DND-41 (cell line): Measurements from ENCODE around the gene TBC1D30.
A peak's percentile ranks its signal among the peaks of the same experiment; 100 is the strongest.

ENCODE experiments used
- ATAC-seq: fragments of 200-7000 bp; cut with Tn5 transposase; 3 replicates; pipeline ENCODE4 v1.9.1; 2021; ENCODE audit warnings: low read depth; ENCODE audit not compliant: insufficient read depth
- DNase-seq: peaks from one replicate; pipeline ENCODE4 v3.0.0-alpha.2; 2020
- H2AFZ ChIP-seq: 2 replicates; pipeline ENCODE4 v1.6.0; 2012; ENCODE audit warnings: low read depth, low read length
- H3K27ac ChIP-seq: 2 replicates; pipeline ENCODE4 v1.5.1; 2012; ENCODE audit warnings: low read length, inconsistent platforms
- H3K27me3 ChIP-seq: fragments of 200-600 bp; sonication (generic); 2 replicates; pipeline ENCODE4 v1.6.0; 2012; ENCODE audit warnings: low read length, mild to moderate bottlenecking, inconsistent platforms; ENCODE audit not compliant: insufficient read depth, poor library complexity
- H3K36me3 ChIP-seq: 2 replicates; pipeline ENCODE4 v1.5.1; 2012; ENCODE audit warnings: low read length, inconsistent platforms; ENCODE audit not compliant: insufficient read depth
- H3K4me1 ChIP-seq: 2 replicates; pipeline ENCODE4 v1.5.1; 2012; ENCODE audit warnings: mild to moderate bottlenecking, low read length; ENCODE audit not compliant: insufficient read depth
- H3K4me2 ChIP-seq: 2 replicates; pipeline ENCODE4 v1.6.0; 2012; ENCODE audit warnings: mild to moderate bottlenecking, moderate library complexity, low read length, inconsistent platforms; ENCODE audit not compliant: insufficient read depth
- H3K4me3 ChIP-seq, 2 experiments: fragments of 200-600 bp in 1 of 2; shearing (Covaris generic) in 1 of 2; 2 replicates each; pipeline ENCODE4 v1.5.1; 2012 to 2016; ENCODE audit warnings: inconsistent platforms in 2 of 2, low read length in 2 of 2, mild to moderate bottlenecking in 2 of 2, low read depth in 1 of 2, moderate library complexity in 1 of 2
- H3K79me2 ChIP-seq: 2 replicates; pipeline ENCODE4 v1.6.0; 2012; ENCODE audit warnings: low read length, inconsistent platforms; ENCODE audit not compliant: insufficient read depth
- H3K9ac ChIP-seq: 2 replicates; pipeline ENCODE4 v1.6.0; 2012; ENCODE audit warnings: low read depth, mild to moderate bottlenecking, inconsistent platforms, low read length, moderate library complexity
- H3K9me3 ChIP-seq: 2 replicates; pipeline ENCODE4 v1.5.1; 2012; ENCODE audit warnings: low read length, moderate library complexity, mild to moderate bottlenecking, inconsistent platforms; ENCODE audit not compliant: insufficient read depth, severe bottlenecking
- H4K20me1 ChIP-seq: 2 replicates; pipeline ENCODE4 v1.6.0; 2012; ENCODE audit warnings: low read length; ENCODE audit not compliant: insufficient read depth
- EZH2 ChIP-seq: IDR thresholded peaks from 3 replicates; pipeline ENCODE4 v1.6.1; 2012; ENCODE audit warnings: borderline replicate concordance, low read depth, mild to moderate bottlenecking, moderate library complexity, low read length, inconsistent platforms; ENCODE audit not compliant: severe bottlenecking
- TF ChIP-seq, protein P1 (sequence below): IDR thresholded peaks from 2 replicates; pipeline ENCODE4 v1.5.1; 2012; ENCODE audit warnings: borderline replicate concordance, low read length, moderate library complexity, mild to moderate bottlenecking; ENCODE audit not compliant: poor library complexity, severe bottlenecking; ENCODE audit errors: extremely low read depth

The TBC1D30 gene

DNA sequence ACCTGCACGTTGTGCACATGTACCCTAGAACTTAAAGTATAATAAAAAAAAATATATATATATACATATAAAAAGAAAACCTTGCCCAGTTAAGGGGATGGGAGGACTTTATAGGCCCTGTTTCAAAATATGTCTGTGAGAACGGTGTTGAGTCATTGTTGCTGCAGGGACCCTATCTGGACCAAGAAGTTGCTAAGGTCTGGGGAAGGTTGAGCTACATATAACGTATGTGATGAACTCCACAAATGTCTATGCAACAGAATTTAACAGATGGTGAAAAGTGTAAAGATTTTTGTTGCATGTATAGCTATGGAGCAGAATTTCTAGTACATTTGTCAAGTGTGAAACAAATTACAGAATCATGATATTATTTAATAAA lies 59.7 kb downstream of the TBC1D30 start:
- Histone ChIP-seq H3K27ac (no peak overlapping the region), H3K36me3 (no peaks in the 10 kb centered on the region), H3K4me1 (no peaks in the 10 kb centered on the region), H3K79me2 (no peaks in the 10 kb centered on the region), H3K27me3 (peaks cover 7% of the 10 kb centered on the region), H3K4me3 (no peak overlapping the region), H4K20me1 (no peaks in the 10 kb centered on the region), H2AFZ (no peak overlapping the region), H3K9ac (no peak overlapping the region), H3K4me2 (no peak overlapping the region), H3K9me3 (no peaks in the 10 kb centered on the region)
- TF ChIP-seq, protein P1, sequence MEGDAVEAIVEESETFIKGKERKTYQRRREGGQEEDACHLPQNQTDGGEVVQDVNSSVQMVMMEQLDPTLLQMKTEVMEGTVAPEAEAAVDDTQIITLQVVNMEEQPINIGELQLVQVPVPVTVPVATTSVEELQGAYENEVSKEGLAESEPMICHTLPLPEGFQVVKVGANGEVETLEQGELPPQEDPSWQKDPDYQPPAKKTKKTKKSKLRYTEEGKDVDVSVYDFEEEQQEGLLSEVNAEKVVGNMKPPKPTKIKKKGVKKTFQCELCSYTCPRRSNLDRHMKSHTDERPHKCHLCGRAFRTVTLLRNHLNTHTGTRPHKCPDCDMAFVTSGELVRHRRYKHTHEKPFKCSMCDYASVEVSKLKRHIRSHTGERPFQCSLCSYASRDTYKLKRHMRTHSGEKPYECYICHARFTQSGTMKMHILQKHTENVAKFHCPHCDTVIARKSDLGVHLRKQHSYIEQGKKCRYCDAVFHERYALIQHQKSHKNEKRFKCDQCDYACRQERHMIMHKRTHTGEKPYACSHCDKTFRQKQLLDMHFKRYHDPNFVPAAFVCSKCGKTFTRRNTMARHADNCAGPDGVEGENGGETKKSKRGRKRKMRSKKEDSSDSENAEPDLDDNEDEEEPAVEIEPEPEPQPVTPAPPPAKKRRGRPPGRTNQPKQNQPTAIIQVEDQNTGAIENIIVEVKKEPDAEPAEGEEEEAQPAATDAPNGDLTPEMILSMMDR, result no peak
- TF ChIP-seq EZH2, result no peak
- ATAC-seq (no peak), DNase-seq (no peak)

DNA sequence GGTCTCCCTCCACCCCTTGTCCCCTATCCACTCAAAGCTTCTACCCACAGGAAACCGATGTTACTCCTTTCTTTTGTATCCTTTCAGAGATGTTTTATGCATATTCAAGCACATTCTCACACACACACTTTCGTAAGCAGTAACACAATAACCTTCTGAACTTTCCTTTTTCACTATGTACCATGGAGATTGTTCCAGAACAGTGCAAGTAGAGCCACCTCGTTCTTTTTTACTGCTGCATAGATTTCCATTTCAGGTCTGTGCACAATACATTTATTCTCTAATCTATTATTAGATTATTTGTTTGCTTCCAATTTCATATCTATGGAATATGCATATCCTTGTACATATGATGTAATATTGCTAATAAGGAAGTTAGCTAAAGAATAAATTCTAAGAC lies 60.3 kb downstream of the TBC1D30 start:
- DNase-seq (no peak), ATAC-seq (no peak)
- no peaks in the 10 kb centered on the region for H3K9me3 ChIP-seq
- no peak overlapping the region for H3K9ac ChIP-seq
- H3K36me3 ChIP-seq, result no peaks in the 10 kb centered on the region
- no peak for TF ChIP-seq EZH2
- H3K27ac ChIP-seq, result no peak overlapping the region
- H3K4me3 ChIP-seq, result no peak overlapping the region
- peaks cover 7% of the 10 kb centered on the region for H3K27me3 ChIP-seq
- H4K20me1 ChIP-seq, result no peaks in the 10 kb centered on the region
- H3K79me2 ChIP-seq, result no peaks in the 10 kb centered on the region
- no peak overlapping the region for H3K4me2 ChIP-seq
- no peaks in the 10 kb centered on the region for H3K4me1 ChIP-seq
- no peak overlapping the region for H2AFZ ChIP-seq

DNA sequence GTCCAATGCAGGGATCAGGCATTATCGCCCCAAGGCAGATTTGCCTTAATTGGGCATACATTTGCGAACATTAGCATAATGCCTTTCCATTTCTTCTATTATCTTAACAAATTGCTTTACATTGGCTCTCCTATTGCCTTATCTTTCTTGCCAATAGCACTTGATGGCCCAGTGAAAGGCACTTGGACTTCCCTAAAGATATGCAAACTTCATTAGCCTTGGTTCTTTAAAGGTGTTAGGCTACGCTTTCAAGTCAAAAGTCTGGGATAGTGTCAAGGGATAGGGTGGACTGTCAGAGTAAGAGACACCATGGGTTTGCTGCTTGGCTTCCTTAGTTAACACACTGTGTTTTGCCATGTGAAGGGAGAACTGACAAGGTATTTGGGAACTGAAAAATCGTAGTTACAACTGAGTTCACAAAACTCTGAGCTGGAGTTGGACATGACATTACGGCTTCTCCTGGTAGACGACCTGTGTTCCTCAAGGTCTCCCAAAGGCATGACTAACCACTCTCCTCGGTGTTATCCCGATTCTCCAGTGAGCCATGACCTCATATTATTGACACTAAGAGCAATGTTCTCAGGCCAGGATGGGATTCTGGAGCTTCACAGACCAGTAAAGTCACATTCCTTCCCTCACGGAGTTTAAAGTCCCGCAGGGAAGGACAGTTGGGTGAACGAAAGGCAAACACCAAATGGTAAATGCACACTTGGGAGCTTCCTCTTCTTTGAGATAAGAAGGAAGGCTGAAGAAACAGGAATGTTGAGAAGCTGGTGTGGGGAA lies 65.2 kb downstream of the TBC1D30 start:
- ATAC-seq (no peak), DNase-seq (no peak)
- H4K20me1 ChIP-seq, result no peaks in the 10 kb centered on the region
- no peaks in the 10 kb centered on the region for H3K79me2 ChIP-seq
- H3K4me2 ChIP-seq, result no peak overlapping the region
- no peak for TF ChIP-seq EZH2
- TF ChIP-seq, protein P1, result no peak
- no peak overlapping the region for H3K9ac ChIP-seq
- H3K4me1 ChIP-seq, result no peaks in the 10 kb centered on the region
- H2AFZ ChIP-seq, result no peak overlapping the region
- no peak overlapping the region for H3K27ac ChIP-seq
- peaks cover 2% of the 10 kb centered on the region for H3K27me3 ChIP-seq
- H3K36me3 ChIP-seq, result no peaks in the 10 kb centered on the region
- H3K4me3 ChIP-seq, result no peak overlapping the region
- H3K9me3 ChIP-seq, result no peaks in the 10 kb centered on the region

DNA sequence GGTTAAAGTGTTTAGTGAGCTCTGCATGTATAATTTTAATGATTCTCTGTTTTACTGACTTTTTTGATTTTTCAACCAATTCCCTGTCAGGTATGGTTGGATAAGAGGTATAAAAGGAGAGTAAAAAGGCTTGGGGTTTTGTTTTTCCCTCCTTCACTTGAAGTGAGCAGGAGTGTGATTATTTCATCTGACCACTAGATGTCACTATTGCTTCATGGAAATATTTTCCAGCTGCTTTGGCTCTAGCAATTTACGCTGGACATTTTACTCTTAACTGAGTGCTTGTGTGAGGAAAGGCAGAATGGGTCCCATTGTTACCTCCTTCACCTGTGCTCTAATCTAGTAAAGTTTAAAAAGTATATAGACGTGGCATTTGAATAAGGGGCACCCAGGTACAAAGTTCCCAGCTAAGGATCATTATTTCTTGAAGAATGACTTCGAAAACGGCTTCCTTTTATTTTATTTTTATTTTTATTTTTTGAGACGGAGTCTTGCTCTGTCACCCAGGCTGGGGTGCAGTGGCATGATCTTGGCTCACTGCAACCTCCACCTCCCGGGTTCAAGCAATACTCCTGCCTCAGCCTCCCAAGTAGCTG lies 66.5 kb downstream of the TBC1D30 start:
- H3K79me2 ChIP-seq, result no peaks in the 10 kb centered on the region
- DNase-seq, result no peak
- no peak overlapping the region for H3K4me3 ChIP-seq
- H2AFZ ChIP-seq, result no peak overlapping the region
- no peak overlapping the region for H3K4me2 ChIP-seq
- H3K27ac ChIP-seq, result no peak overlapping the region
- no peaks in the 10 kb centered on the region for H3K9me3 ChIP-seq
- peaks cover 2% of the 10 kb centered on the region for H3K27me3 ChIP-seq
- H3K36me3 ChIP-seq, result no peaks in the 10 kb centered on the region
- peak; percentile 76 for ATAC-seq
- H4K20me1 ChIP-seq, result no peaks in the 10 kb centered on the region
- H3K9ac ChIP-seq, result no peak overlapping the region
- TF ChIP-seq, protein P1, result peak; percentile 84
- no peak for TF ChIP-seq EZH2
- no peaks in the 10 kb centered on the region for H3K4me1 ChIP-seq
